K562 (cell line): ENCODE measurements around the gene F11R. TPM values are rescaled to one million over a fixed set of nuclear protein-coding genes. Genes with fewer than 3 reads are reported as not detected.

Experiments
- BCLAF1 ChIP-seq, 2 experiments: fragments of 450-650 bp in 1 of 2; IDR thresholded peaks; 2 replicates each; pipeline ENCODE4 v1.6.1; 2011 to 2017; ENCODE audit warnings: low read depth in 2 of 2, antibody characterized with exemption in 1 of 2, borderline replicate concordance in 1 of 2, low read length in 1 of 2, mild to moderate bottlenecking in 1 of 2, mixed read lengths in 1 of 2; ENCODE audit not compliant: control insufficient read depth in 1 of 2
- CHD1 ChIP-seq: fragments of 200-600 bp; sonication (generic); IDR thresholded peaks from one replicate; pipeline ENCODE4 v1.6.1; 2012; ENCODE audit warnings: mild to moderate bottlenecking, moderate library complexity, low read length, inconsistent platforms
- CREB3 ChIP-seq: fragments of 450-650 bp; conservative IDR thresholded peaks from 2 replicates; pipeline ENCODE4 v1.6.1; 2016; ENCODE audit warnings: missing genetic modification characterization, low read depth, mild to moderate bottlenecking, missing compliant biosample characterization, moderate library complexity
- FOXK2 ChIP-seq, 2 experiments: fragments of 450-650 bp; IDR thresholded peaks in 1 of 2; conservative IDR thresholded peaks in 1 of 2; 2 replicates each; pipeline ENCODE4 v1.6.1; 2016; ENCODE audit warnings: low read depth in 2 of 2, mild to moderate bottlenecking in 1 of 2
- KDM1A ChIP-seq, 2 experiments: fragments of 450-650 bp; IDR thresholded peaks; 2 replicates each; pipeline ENCODE4 v1.6.1; 2016; ENCODE audit warnings: mild to moderate bottlenecking in 2 of 2
- KDM5B ChIP-seq: fragments of 200-600 bp; sonication (generic); IDR thresholded peaks from 2 replicates; pipeline ENCODE4 v1.6.1; 2012; ENCODE audit warnings: low read depth, mild to moderate bottlenecking, moderate library complexity, low read length, control low read depth, inconsistent platforms; ENCODE audit not compliant: insufficient replicate concordance
- MLLT1 ChIP-seq, 2 experiments: fragments of 450-650 bp; IDR thresholded peaks; 2 replicates each; pipeline ENCODE4 v1.6.1; 2016
- NFIC ChIP-seq: fragments of 450-650 bp; IDR thresholded peaks from 2 replicates; pipeline ENCODE4 v1.6.1; 2017; ENCODE audit warnings: mild to moderate bottlenecking, inconsistent platforms
- NR1H2 ChIP-seq: sonication (generic); formaldehyde crosslinking; IDR thresholded peaks from 2 replicates; pipeline ENCODE4 v1.4.0; 2020; ENCODE audit warnings: mild to moderate bottlenecking, missing genetic modification reagents
- NR2C1 ChIP-seq, 2 experiments: fragments of 450-650 bp; IDR thresholded peaks; 2 replicates each; pipeline ENCODE4 v1.6.1; 2017; ENCODE audit warnings: mild to moderate bottlenecking in 2 of 2, antibody characterized with exemption in 1 of 2, inconsistent platforms in 1 of 2, missing compliant biosample characterization in 1 of 2, missing genetic modification characterization in 1 of 2
- SMARCA4 ChIP-seq: fragments of 450-650 bp; IDR thresholded peaks from 2 replicates; pipeline ENCODE4 v1.6.1; 2016
- SPI1 ChIP-seq: IDR thresholded peaks from 2 replicates; pipeline ENCODE4 v1.6.1; 2011; ENCODE audit warnings: low read depth, low read length, control low read depth, borderline replicate concordance
- TAL1 ChIP-seq: fragments of 450-650 bp; IDR thresholded peaks from 2 replicates; pipeline ENCODE4 v1.6.1; 2016; ENCODE audit warnings: mild to moderate bottlenecking
- ZNF12 ChIP-seq: sonication (generic); formaldehyde crosslinking; IDR thresholded peaks from 2 replicates; pipeline ENCODE4 v1.4.0; 2020; ENCODE audit warnings: mild to moderate bottlenecking, missing genetic modification reagents
- ZNF41 ChIP-seq: fragments of 250-450 bp; sonication (Bioruptor Pico); conservative IDR thresholded peaks from 2 replicates; pipeline ENCODE4 v1.4.0; 2020; ENCODE audit warnings: mild to moderate bottlenecking
- polyA plus RNA-seq, 8 experiments: library from polyadenylated mRNA; depleted of rRNA in 4 of 8; stranded (reverse) in 5 of 8; unstranded in 3 of 8; fragments of >200 nt; fragmentation: Nextera tagmentation in 2 of 8; fragmentation: Illumina TruSeq in 1 of 8; extraction: Ambion mirVana in 2 of 8; extraction: Trizol in 1 of 8; gene quantifications; 2 replicates each; pipeline versions ENCODE4 v1.2.1 to v1.2.3, GENCODE V29; 2011 to 2014; ENCODE audit warnings: inconsistent platforms in 1 of 8, missing spikeins in 1 of 8
- total RNA-seq, 7 experiments: library from RNA; depleted of rRNA in 6 of 7; stranded (reverse); fragments of >200 nt in 6 of 7; fragmentation: Illumina TruSeq in 2 of 7; extraction: Trizol in 2 of 7; gene quantifications; 2 replicates each; pipeline versions ENCODE4 v1.2.1 to v1.2.3, GENCODE V29; 2011 to 2021; ENCODE audit warnings: low replicate concordance in 1 of 7
- TF ChIP-seq, protein P1 (sequence below), 2 experiments: fragments of 450-650 bp in 1 of 2; sonication (generic) in 1 of 2; formaldehyde crosslinking in 1 of 2; IDR thresholded peaks in 1 of 2; conservative IDR thresholded peaks in 1 of 2; 2 replicates each; pipeline versions ENCODE4 v1.6.1 to v1.8.1; 2016 to 2023; ENCODE audit warnings: mild to moderate bottlenecking in 2 of 2, moderate library complexity in 2 of 2, inconsistent platforms in 1 of 2, missing genetic modification reagents in 1 of 2

The F11R gene
- total and polyA plus RNA-seq, 9 of the 15 experiments (the other 6 are each of a cell fraction or from before 2014, with no cell fraction given): 27.4 to 187 (median 52.5) TPM

DNA sequence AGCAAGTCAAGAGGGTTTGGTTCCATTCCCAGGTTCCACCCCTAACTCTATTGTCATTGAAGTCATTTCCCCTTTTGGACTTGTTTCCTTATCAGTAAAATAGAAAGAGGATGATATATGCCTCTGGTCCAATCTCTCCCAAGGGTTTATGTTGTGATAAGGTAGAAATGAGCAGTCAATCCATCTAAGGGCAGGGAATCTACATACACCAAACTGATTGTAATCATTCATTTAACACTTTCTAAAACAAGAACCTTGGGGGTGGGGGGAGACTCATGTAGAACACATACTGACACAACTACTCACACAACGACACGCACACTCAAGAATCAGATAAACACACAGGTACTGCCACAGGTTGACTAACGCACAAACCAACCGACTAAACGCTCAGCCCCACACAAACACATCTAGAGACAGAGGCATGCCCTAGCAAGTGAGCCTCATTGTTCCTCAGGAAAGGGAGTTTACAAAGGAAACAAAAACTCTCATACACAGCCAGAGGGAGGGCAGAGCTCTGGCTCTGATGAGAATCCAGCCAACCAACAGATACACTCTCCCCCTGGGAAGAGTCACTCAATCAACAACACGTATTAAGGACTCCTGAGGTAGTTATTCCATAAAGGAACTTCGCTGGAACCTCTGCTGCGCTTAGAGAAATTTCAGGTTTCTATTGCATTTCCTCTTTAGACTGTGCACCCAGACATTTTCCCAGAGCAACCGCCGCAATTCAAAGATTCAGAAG is 1.0 kb downstream of the F11R start (continued):
- TF ChIP-seq CREB3 (tag) (no peak), ZNF12 (0 out of 2 replicates have a peak, but pooled peaks have one; percentile 16), SPI1 (0 out of 2 replicates have a peak, but pooled peaks have one; percentile 8), NFIC (0 out of 2 replicates have a peak, but pooled peaks have one; percentile 2), SMARCA4 (peak; percentile 43), BCLAF1 (IDR thresholded peaks at IDR 0.05; ENCODE audit: borderline replicate concordance in 1 of 2, control insufficient read depth in 1 of 2, low read depth in 2 of 2, low read length in 1 of 2) (no peak), TAL1 (0 out of 2 replicates have a peak, but pooled peaks have one; percentile 10), FOXK2 (conservative IDR thresholded peaks at IDR 0.05 in 1 of 2, IDR thresholded peaks at IDR 0.05 in 1 of 2; ENCODE audit: low read depth in 2 of 2) (peak; percentile 32 to 33; a peak in 1 of 4 replicates), MLLT1 (IDR thresholded peaks at IDR 0.05) (peak in 1 of 2 experiments; percentile 40; a peak in 2 of 4 replicates), KDM1A (IDR thresholded peaks at IDR 0.05) (peak; percentile 56 to 73; a peak in 3 of 4 replicates), NR2C1 (IDR thresholded peaks at IDR 0.05) (0 out of 2 replicates have a peak, but pooled peaks have one; percentile 16), NR2C1 (tag; IDR thresholded peaks at IDR 0.05) (no peak), NR1H2 (no peak), CHD1 (peak; percentile 38), ZNF41 (no peak), KDM5B (peak; percentile 21)
- TF ChIP-seq, protein P1, sequence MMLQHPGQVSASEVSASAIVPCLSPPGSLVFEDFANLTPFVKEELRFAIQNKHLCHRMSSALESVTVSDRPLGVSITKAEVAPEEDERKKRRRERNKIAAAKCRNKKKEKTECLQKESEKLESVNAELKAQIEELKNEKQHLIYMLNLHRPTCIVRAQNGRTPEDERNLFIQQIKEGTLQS (IDR thresholded peaks at IDR 0.05): 0 out of 2 replicates have a peak, but pooled peaks have one; percentile 11
- TF ChIP-seq, protein P1 (CRISPR knock-in tag; conservative IDR thresholded peaks at IDR 0.05): no peak
